GM10248 (cell line): ENCODE data around the gene GSG1L.

Experiments used
- CTCF ChIA-PET: fragments of 300-600 bp; sonication (Branson Sonifier 250); formaldehyde crosslinking; extraction: SDS; loops from one replicate; lab custom pipeline; 2021; ENCODE audit warnings: antibody characterized with exemption; lab: Yijun Ruan, JAX
- POLR2A ChIA-PET: fragments of 350-650 bp; sonication (Branson Sonifier 250); formaldehyde crosslinking; extraction: SDS; loops from one replicate; lab custom pipeline; 2020; ENCODE audit warnings: antibody characterized with exemption; lab: Yijun Ruan, JAX
- DNase-seq: peaks from one replicate; pipeline ENCODE4 v3.0.0; 2012; ENCODE audit errors: extremely low spot score
- TF ChIP-seq, protein P1 (sequence below): IDR thresholded peaks from 2 replicates; pipeline ENCODE4 v1.5.1; 2012; ENCODE audit warnings: mild to moderate bottlenecking, low read depth; ENCODE audit errors: extremely low read depth, missing control alignments, control extremely low read depth

The GSG1L gene

GRCh38 chr16:27811881-27812280, 251.6 kb downstream of the GSG1L start:
- ChIA-PET CTCF (no interaction called here), POLR2A (no interaction called here)
- DNase-seq: no peak
- TF ChIP-seq, protein P1, sequence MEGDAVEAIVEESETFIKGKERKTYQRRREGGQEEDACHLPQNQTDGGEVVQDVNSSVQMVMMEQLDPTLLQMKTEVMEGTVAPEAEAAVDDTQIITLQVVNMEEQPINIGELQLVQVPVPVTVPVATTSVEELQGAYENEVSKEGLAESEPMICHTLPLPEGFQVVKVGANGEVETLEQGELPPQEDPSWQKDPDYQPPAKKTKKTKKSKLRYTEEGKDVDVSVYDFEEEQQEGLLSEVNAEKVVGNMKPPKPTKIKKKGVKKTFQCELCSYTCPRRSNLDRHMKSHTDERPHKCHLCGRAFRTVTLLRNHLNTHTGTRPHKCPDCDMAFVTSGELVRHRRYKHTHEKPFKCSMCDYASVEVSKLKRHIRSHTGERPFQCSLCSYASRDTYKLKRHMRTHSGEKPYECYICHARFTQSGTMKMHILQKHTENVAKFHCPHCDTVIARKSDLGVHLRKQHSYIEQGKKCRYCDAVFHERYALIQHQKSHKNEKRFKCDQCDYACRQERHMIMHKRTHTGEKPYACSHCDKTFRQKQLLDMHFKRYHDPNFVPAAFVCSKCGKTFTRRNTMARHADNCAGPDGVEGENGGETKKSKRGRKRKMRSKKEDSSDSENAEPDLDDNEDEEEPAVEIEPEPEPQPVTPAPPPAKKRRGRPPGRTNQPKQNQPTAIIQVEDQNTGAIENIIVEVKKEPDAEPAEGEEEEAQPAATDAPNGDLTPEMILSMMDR: no peak

DNA sequence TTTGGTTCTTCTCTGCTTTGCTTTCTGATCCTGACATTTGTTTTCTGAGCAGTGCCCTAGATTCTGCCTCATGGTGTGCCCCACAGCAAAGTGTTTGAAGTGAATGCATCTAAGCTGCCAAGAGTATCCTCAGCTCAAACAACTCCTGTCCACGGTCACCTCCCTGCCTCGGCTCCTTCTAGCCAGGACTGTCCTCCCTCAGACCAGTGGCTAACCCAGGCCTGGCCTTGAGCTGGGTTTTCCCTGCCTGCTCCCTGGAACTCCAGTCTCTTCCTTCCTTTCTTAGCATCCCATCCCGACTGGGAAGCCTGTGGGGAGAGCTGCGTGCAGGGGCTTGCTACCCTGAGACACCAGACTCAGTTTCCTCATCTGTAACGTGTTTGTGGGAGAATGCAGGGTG, 256.5 kb downstream of the GSG1L start:
- CTCF ChIA-PET: no interaction called here
- TF ChIP-seq, protein P1: no peak
- DNase-seq: no peak
- POLR2A ChIA-PET: no interaction called here

- TF ChIP-seq, protein P1: no peak
- CTCF ChIA-PET: no interaction called here
- POLR2A ChIA-PET: no interaction called here
- DNase-seq: no peak
These were observed 257.1 kb downstream of the GSG1L start for GRCh38 chr16:27806388-27806787.

GRCh38 chr16:27805828-27806351, 257.6 kb downstream of the GSG1L start:
- POLR2A ChIA-PET: no interaction called here
- TF ChIP-seq, protein P1: no peak
- CTCF ChIA-PET: no interaction called here
- DNase-seq: no peak

- ChIA-PET CTCF (no interaction called here), POLR2A (no interaction called here)
- no peak for DNase-seq
- TF ChIP-seq, protein P1: no peak
These were observed 259.6 kb downstream of the GSG1L start for GRCh38 chr16:27803775-27804549.

- TF ChIP-seq, protein P1: no peak
- no peak for DNase-seq
- ChIA-PET CTCF (no interaction called here), POLR2A (no interaction called here)
These were observed 260.7 kb downstream of the GSG1L start for GRCh38 chr16:27802664-27803439.
